ENCODE results near the gene COL10A1. TPM values are rescaled to one million over a fixed set of nuclear protein-coding genes. Genes with fewer than 3 reads are reported as not detected.

The COL10A1 gene
- total and polyA plus RNA-seq, 9 donors = 0.18 to 4.4 (median 0.70) TPM; not detected in 1

DNA sequence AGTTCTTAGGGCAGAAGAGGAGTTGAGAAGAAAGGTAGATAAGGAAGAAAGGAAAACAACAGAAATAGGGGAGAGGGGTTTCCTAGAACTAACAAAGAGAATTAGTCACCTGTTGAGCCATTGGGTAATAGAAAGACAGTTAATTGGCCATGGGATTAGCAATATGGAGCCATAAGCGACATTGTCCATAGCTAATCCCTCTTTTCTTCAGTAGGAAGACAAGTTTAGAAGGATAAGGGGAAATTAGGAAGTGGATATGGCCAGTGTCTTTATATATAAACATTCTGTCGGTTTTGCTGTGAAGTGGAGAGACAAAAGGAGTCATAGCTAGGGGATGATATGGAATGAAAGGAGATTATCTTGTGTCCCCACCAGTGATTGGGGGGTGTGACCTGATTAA, 43.9 kb upstream of the COL10A1 start:
- intact Hi-C loops (cut with DNase I) = no loop called here
- 95 to 97% (median 97%) methylated on average over 2 of the region's 2 CpGs for WGBS, 3 donors
- H3K4me1 ChIP-seq (ENCODE audit: insufficient read depth) = no peaks in the 10 kb centered on the region

DNA sequence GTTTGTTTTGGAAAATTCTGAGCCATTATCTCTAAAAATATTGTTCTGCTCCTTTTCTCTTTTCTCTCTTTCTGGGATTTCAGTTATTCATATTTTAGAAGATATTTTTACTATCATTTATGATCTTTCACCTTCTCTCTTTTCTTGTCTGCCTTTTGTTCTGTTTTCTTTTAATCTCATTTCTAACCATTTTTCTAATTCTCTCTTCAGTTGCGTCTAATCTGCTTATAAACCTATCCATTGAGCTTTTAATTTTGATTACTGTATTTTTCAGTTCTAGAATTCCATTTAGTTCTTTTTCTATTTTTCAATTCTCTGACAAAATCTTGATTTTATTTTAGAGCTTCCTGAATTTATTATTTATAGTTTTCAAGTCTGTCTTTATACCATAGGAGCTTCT, 42.2 kb upstream of the COL10A1 start:
- H3K9me3 ChIP-seq = no peaks in the 10 kb centered on the region
- H3K36me3 ChIP-seq = no peaks in the 10 kb centered on the region
- no peaks in the 10 kb centered on the region for H3K27me3 ChIP-seq
- H3K27ac ChIP-seq = no peak overlapping the region
- H3K4me3 ChIP-seq = no peak overlapping the region
- H3K4me1 ChIP-seq (ENCODE audit: insufficient read depth) = no peaks in the 10 kb centered on the region
- no peak for DNase-seq
- intact Hi-C loops (cut with DNase I) = no loop called here
- no peak for TF ChIP-seq POLR2A (IDR thresholded peaks at IDR 0.05)
- TF ChIP-seq, protein P1, sequence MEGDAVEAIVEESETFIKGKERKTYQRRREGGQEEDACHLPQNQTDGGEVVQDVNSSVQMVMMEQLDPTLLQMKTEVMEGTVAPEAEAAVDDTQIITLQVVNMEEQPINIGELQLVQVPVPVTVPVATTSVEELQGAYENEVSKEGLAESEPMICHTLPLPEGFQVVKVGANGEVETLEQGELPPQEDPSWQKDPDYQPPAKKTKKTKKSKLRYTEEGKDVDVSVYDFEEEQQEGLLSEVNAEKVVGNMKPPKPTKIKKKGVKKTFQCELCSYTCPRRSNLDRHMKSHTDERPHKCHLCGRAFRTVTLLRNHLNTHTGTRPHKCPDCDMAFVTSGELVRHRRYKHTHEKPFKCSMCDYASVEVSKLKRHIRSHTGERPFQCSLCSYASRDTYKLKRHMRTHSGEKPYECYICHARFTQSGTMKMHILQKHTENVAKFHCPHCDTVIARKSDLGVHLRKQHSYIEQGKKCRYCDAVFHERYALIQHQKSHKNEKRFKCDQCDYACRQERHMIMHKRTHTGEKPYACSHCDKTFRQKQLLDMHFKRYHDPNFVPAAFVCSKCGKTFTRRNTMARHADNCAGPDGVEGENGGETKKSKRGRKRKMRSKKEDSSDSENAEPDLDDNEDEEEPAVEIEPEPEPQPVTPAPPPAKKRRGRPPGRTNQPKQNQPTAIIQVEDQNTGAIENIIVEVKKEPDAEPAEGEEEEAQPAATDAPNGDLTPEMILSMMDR (IDR thresholded peaks at IDR 0.05) = no peak
- TF ChIP-seq EP300 (IDR thresholded peaks at IDR 0.05) = no peak
- 98 to 100% (median 99%) methylated on average over 1 of the region's 1 CpG for WGBS, 3 donors

More for the DNA sequence above, 43.9 kb upstream of the COL10A1 start:
- H3K27ac ChIP-seq = no peak overlapping the region
- no peak for DNase-seq
- TF ChIP-seq POLR2A (IDR thresholded peaks at IDR 0.05) (no peak), EP300 (IDR thresholded peaks at IDR 0.05) (no peak)
- TF ChIP-seq, protein P1 (IDR thresholded peaks at IDR 0.05) = no peak
- no peaks in the 10 kb centered on the region for H3K27me3 ChIP-seq
- no peak overlapping the region for H3K4me3 ChIP-seq
- H3K9me3 ChIP-seq = no peaks in the 10 kb centered on the region
- no peaks in the 10 kb centered on the region for H3K36me3 ChIP-seq

DNA sequence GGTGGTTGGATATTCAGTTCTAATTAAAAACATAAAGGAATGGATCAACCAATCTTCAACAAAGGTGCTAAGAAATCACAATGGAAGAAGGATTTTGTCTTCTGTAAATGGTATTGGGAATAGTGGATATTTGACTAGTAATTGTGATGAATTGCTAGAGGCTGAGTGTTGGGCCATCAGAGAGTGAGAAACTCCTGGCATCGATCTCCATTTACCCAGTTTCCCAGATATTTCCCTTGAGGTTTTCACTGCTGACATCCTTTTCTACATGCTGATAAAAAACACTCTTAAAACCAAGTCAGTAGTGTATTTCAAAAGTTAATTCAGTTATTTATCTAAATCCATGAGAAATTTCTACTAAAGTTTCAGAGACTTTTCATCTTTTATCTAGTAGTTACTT, 40.4 kb upstream of the COL10A1 start:
- TF ChIP-seq POLR2A (IDR thresholded peaks at IDR 0.05) = no peak
- H3K9me3 ChIP-seq = no peaks in the 10 kb centered on the region
- H3K36me3 ChIP-seq = no peaks in the 10 kb centered on the region
- H3K27ac ChIP-seq = no peak overlapping the region
- intact Hi-C loops (cut with DNase I) = no loop called here
- H3K4me3 ChIP-seq = no peak overlapping the region
- H3K4me1 ChIP-seq (ENCODE audit: insufficient read depth) = no peaks in the 10 kb centered on the region
- DNase-seq = no peak
- no peaks in the 10 kb centered on the region for H3K27me3 ChIP-seq
- 5 to 29% (median 16%) methylated on average over 1 of the region's 1 CpG for WGBS, 3 donors

DNA sequence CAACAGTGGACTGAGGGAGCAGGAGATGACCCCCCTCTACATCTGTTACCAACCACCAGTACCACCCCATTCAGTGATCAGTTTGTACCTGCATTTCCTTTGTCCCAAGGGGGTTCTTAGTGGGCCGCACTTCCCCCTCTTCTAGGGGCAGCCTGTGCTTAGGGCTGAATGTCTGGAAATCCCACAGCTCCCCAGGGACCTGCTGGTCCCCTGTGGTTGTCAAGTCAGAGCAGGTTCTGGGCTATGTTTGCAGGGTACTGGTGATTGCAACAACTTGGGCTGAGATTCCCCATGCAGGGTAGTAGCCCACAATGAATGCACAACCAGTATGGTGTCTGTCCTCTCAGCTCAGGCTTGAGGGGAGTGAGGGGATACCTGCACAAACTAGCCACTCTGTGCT, 39.7 kb upstream of the COL10A1 start:
- intact Hi-C loops (cut with DNase I) = no loop called here
- Histone ChIP-seq H3K4me3 (no peak overlapping the region), H3K4me1 (ENCODE audit: insufficient read depth) (no peaks in the 10 kb centered on the region), H3K9me3 (no peaks in the 10 kb centered on the region), H3K27me3 (no peaks in the 10 kb centered on the region), H3K27ac (no peak overlapping the region), H3K36me3 (no peaks in the 10 kb centered on the region)
- WGBS, 3 donors = 90 to 100% (median 93%) methylated on average over 1 of the region's 1 CpG
- no peak for DNase-seq
- TF ChIP-seq, protein P1 (IDR thresholded peaks at IDR 0.05) = no peak
- TF ChIP-seq EP300 (IDR thresholded peaks at IDR 0.05) (no peak), POLR2A (IDR thresholded peaks at IDR 0.05) (no peak)

DNA sequence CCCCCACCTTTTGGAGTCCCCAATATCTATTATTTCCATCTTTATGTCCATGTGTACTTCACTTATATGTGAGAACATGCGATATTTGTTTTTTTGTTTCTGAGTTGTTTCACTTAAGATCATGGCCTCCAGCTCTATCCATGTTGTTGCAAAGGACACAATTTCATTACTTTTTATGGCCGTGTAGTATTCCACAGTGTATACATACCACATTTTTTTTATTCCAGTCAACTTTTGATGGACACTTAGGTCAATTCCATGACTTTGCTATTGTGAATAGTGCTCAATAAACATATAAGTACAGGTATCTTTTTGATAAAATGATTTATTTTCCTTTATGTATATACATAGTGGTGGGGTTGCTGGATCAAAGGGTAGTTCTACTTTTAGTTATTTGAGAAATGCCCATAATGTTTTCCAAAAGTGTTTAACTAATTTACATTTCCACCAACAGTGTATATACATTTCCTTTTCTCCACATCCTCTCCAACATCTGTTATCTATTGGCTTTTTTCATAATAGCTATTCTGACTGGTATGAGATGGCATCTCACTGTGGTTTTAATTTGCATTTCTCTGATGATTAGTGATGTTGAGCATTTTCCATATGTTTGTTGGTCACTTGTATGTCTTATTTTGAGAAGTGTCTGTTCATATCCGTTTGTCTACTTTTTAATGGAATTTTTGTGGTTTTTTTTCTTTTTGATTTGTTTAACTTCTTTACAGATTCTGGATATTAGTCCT, 34.0 kb upstream of the COL10A1 start:
- DNase-seq = no peak
- TF ChIP-seq, protein P1 (IDR thresholded peaks at IDR 0.05) = no peak
- TF ChIP-seq EP300 (IDR thresholded peaks at IDR 0.05) (no peak), POLR2A (IDR thresholded peaks at IDR 0.05) (no peak)
- WGBS, 3 donors = 93 to 97% (median 94%) methylated on average over 3 of the region's 3 CpGs
- intact Hi-C loops (cut with DNase I) = no loop called here
- Histone ChIP-seq H3K27me3 (no peaks in the 10 kb centered on the region), H3K9me3 (no peaks in the 10 kb centered on the region), H3K4me3 (no peak overlapping the region), H3K4me1 (ENCODE audit: insufficient read depth) (no peaks in the 10 kb centered on the region), H3K36me3 (no peaks in the 10 kb centered on the region), H3K27ac (no peak overlapping the region)
